Upper lobe of right lung (tissue), 1 donor: Measurements from ENCODE around the gene TRAK2. TPM values are rescaled to one million over a fixed set of nuclear protein-coding genes. Genes with fewer than 3 reads are reported as not detected.

Source experiments
- ATAC-seq: fragments of 200-7000 bp; cut with Tn5 transposase; one replicate; pipeline ENCODE4 v1.9.1; 2020; ENCODE audit warnings: mild to moderate bottlenecking, moderate library complexity
- DNase-seq: peaks from one replicate; pipeline ENCODE4 v3.0.0-alpha.2; 2020
- H3K27ac ChIP-seq: fragments of 200-600 bp; one replicate; pipeline ENCODE4 v1.8.0; 2022
- H3K27me3 ChIP-seq: fragments of 200-600 bp; one replicate; pipeline ENCODE4 v1.8.0; 2022; ENCODE audit warnings: mild to moderate bottlenecking
- H3K36me3 ChIP-seq: fragments of 200-600 bp; one replicate; pipeline ENCODE4 v1.8.0; 2022
- H3K4me1 ChIP-seq: fragments of 200-600 bp; one replicate; pipeline ENCODE4 v1.8.0; 2022
- H3K4me3 ChIP-seq: fragments of 200-600 bp; one replicate; pipeline ENCODE4 v1.8.0; 2022; ENCODE audit warnings: mild to moderate bottlenecking
- H3K9me3 ChIP-seq: fragments of 200-600 bp; one replicate; pipeline ENCODE4 v1.8.0; 2022
- CTCF ChIP-seq: fragments of 200-600 bp; IDR thresholded peaks from one replicate; pipeline ENCODE4 v1.8.0; 2022; ENCODE audit warnings: antibody characterized with exemption
- intact Hi-C: fragments of 100-400 bp; cut with DNase I; formaldehyde crosslinking; loops from one replicate; pipeline ENCODE4 v1.11.0; 2022
- total RNA-seq: library from RNA; stranded (reverse); fragmentation: NEBNext Ultra II Directional; extraction: Animal tissue kit (Norgen Biotek cat#: 25700); gene quantifications from one replicate; pipeline ENCODE4 v1.2.1, GENCODE V29; 2021
- donor health status: DM: no; HTN: yes; CAD: no; lungs with severe emphysema.

Gene TRAK2
- total RNA-seq, 1 donor from 2014 or later: 78.0 TPM

GRCh38 chr2:201348758-201349157 lies 102.5 kb downstream of the TRAK2 start:
- H3K27ac ChIP-seq: no peak overlapping the region
- TF ChIP-seq CTCF: no peak
- intact Hi-C loops: no loop called here
- no peaks in the 10 kb centered on the region for H3K9me3 ChIP-seq
- ATAC-seq (no peak), DNase-seq (no peak)
- no peak overlapping the region for H3K4me3 ChIP-seq
- H3K36me3 ChIP-seq: no peaks in the 10 kb centered on the region
- H3K4me1 ChIP-seq: no peaks in the 10 kb centered on the region
- H3K27me3 ChIP-seq: no peaks in the 10 kb centered on the region

GRCh38 chr2:201347138-201347537 lies 104.1 kb downstream of the TRAK2 start:
- Histone ChIP-seq H3K4me3 (no peak overlapping the region), H3K36me3 (peaks cover 4% of the 10 kb centered on the region), H3K9me3 (no peaks in the 10 kb centered on the region), H3K27ac (no peak overlapping the region), H3K4me1 (no peaks in the 10 kb centered on the region), H3K27me3 (no peaks in the 10 kb centered on the region)
- DNase-seq: no peak
- intact Hi-C loops: no loop called here
- no peak for TF ChIP-seq CTCF
- no peak for ATAC-seq

- intact Hi-C loops: no loop called here
- Histone ChIP-seq H3K9me3 (no peaks in the 10 kb centered on the region), H3K27me3 (no peaks in the 10 kb centered on the region), H3K27ac (no peak overlapping the region), H3K4me3 (no peak overlapping the region), H3K36me3 (peaks cover 4% of the 10 kb centered on the region), H3K4me1 (no peaks in the 10 kb centered on the region)
- ATAC-seq: no peak
- no peak for TF ChIP-seq CTCF
- no peak for DNase-seq
Measured at GRCh38 chr2:201345625-201346213, 105.5 kb downstream of the TRAK2 start.

GRCh38 chr2:201344663-201345366 lies 106.4 kb downstream of the TRAK2 start:
- intact Hi-C loops: no loop called here
- no peaks in the 10 kb centered on the region for H3K27me3 ChIP-seq
- DNase-seq (no peak), ATAC-seq (no peak)
- TF ChIP-seq CTCF: no peak
- no peak overlapping the region for H3K27ac ChIP-seq
- H3K9me3 ChIP-seq: no peaks in the 10 kb centered on the region
- peaks cover 4% of the 10 kb centered on the region for H3K36me3 ChIP-seq
- no peaks in the 10 kb centered on the region for H3K4me1 ChIP-seq
- no peak overlapping the region for H3K4me3 ChIP-seq

- intact Hi-C loops: no loop called here
- no peak for ATAC-seq
- no peak for TF ChIP-seq CTCF
Measured at GRCh38 chr2:201343559-201343958, 107.7 kb downstream of the TRAK2 start.

More at GRCh38 chr2:201343559-201343958, 107.7 kb downstream of the TRAK2 start:
- no peaks in the 10 kb centered on the region for H3K9me3 ChIP-seq
- peaks cover 4% of the 10 kb centered on the region for H3K36me3 ChIP-seq
- H3K4me1 ChIP-seq: no peaks in the 10 kb centered on the region
- DNase-seq: no peak
- H3K27ac ChIP-seq: no peak overlapping the region
- H3K4me3 ChIP-seq: no peak overlapping the region
- H3K27me3 ChIP-seq: no peaks in the 10 kb centered on the region
